Stimulated activated CD8-positive, alpha-beta memory T cell treated with anti-CD3 and anti-CD28 coated beads, Interleukin-7, amount 100 ng/mL, for 1 hour (primary cell): ENCODE data around the gene GLIS1.

Experiments used
- DNase-seq, 2 donors: peaks; one replicate each; pipeline ENCODE4 v3.0.0-alpha.2; 2020; ENCODE audit warnings: low read depth in 2 of 2

The GLIS1 gene

GRCh38 chr1:53582211-53583020, 156.5 kb downstream of the GLIS1 start:
- DNase-seq: peak in 1 of 2 donors; percentile 9

DNA sequence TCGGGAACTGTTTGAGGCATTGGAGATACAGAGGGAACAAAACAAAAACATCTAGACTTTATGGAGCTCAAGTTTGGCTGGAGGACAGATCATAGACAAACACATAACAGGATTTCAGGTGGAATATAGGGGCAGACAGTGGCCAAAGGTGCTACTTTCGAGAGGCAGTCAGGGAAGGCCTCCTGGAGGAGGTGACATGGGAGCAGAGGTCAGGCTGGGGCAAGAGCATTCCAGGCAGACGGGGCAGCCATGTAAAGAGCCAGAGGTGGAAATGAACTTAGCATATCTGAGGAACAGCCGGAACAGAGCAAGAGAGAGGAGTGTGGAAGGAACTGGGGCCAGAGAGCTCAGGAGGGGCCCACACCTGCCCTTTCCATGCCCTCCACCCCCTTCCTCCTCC, 157.5 kb downstream of the GLIS1 start:
- DNase-seq: no peak

DNA sequence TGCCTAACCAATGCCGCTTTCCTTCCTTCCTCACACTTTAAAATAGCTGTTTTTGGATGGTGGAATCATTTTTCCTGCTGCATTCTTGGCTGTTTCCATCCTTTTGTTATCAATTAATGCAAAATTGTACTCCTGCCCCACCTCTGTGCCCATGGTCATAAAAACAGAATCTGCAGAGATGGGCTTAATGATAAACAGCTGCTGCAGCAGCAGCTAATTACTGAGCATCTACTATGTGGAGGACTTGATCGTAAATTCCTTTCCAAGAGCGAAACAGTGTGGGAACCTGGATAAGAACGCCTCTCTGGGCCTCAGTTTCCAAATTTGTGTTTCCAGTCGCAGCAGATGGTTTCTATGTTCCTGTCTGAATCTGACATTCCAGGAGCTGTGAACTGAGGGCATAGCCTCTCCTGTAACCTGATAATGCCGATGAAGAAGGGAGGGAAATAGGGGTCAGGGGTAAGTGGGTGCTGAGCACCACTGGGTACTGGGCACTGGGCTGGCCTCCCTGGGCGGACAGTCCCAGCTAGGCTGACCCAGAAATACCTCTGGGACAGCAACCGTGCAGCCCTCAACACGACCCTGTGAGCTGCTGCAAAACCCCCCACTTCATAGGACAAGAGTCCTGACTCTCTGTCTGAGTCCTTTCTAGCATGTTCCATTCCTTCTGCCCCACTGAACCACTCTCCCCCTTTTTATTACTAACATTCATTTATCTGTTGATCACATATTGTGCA, 158.1 kb downstream of the GLIS1 start:
- no peak for DNase-seq

DNA sequence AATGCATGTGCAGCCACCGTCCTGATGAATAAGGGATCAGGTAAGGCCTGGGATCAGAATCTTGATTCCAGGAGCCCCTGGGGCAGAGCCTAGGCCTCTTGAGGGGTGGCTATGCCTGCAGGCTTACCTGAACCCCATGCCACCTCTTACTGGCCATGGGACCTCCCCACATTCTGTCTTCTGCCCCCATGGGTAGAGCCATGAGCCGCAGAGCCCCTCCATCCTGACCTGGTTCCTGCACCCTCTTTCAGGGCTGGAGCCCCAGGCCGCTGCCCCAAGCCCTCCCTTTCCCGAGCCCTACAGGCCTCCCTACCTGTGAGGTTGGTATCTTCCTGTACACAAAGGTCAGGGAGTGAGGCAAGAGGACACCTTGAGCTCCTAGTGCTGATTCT, 159.0 kb downstream of the GLIS1 start:
- DNase-seq: no peak

DNA sequence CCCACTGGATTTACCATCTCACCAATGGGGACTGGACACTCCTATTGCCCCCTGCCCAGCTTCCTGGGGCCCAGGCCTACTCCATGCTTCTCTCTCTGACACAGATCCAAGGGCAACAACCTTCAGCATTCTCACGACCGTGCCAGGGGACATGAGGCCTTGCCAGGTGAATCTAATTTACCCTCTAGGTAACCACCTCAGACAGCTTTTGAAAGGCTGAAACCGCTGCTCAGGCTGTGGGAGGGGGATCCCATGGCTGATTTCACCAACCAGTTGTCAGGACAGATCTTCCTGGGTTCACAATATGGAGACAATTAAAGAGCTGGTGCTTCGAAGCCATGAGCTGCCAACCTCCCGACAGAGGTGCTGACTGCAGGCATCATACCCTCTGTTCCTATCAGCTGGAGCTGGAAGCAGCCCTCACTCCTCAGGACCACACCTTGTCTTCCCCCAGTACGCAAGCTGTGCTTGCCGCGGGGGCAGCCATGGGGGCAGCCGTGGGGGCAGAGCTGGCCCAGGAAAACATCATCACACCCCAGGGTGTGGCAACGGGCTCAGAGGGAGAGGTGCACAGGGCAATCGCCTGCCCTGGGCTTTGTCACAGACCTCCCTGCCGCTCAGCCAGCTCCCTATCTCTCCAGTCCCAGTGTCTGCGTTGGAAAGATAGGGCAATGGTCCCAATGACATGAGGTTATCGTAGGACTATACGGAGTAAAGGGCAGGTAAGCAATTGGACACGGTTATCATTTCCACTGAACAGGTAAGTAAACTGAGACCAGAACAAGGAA, 159.5 kb downstream of the GLIS1 start:
- DNase-seq: no peak

GRCh38 chr1:53578358-53578757, 160.6 kb downstream of the GLIS1 start:
- no peak for DNase-seq

- no peak for DNase-seq
Observed at GRCh38 chr1:53577761-53578100, 161.2 kb downstream of the GLIS1 start.

- no peak for DNase-seq
Observed at GRCh38 chr1:53576866-53577760, 161.9 kb downstream of the GLIS1 start.

- DNase-seq: no peak
Observed at GRCh38 chr1:53576381-53576801, 162.6 kb downstream of the GLIS1 start.

GRCh38 chr1:53575955-53576320, 163.0 kb downstream of the GLIS1 start:
- DNase-seq: no peak

- no peak for DNase-seq
Observed at GRCh38 chr1:53575141-53575954, 163.6 kb downstream of the GLIS1 start.

GRCh38 chr1:53574621-53575020, 164.3 kb downstream of the GLIS1 start:
- DNase-seq: no peak

GRCh38 chr1:53573931-53574330, 165.0 kb downstream of the GLIS1 start:
- no peak for DNase-seq

GRCh38 chr1:53573522-53573921, 165.4 kb downstream of the GLIS1 start:
- DNase-seq: no peak

- no peak for DNase-seq
Observed at GRCh38 chr1:53572815-53573173, 166.2 kb downstream of the GLIS1 start.

DNA sequence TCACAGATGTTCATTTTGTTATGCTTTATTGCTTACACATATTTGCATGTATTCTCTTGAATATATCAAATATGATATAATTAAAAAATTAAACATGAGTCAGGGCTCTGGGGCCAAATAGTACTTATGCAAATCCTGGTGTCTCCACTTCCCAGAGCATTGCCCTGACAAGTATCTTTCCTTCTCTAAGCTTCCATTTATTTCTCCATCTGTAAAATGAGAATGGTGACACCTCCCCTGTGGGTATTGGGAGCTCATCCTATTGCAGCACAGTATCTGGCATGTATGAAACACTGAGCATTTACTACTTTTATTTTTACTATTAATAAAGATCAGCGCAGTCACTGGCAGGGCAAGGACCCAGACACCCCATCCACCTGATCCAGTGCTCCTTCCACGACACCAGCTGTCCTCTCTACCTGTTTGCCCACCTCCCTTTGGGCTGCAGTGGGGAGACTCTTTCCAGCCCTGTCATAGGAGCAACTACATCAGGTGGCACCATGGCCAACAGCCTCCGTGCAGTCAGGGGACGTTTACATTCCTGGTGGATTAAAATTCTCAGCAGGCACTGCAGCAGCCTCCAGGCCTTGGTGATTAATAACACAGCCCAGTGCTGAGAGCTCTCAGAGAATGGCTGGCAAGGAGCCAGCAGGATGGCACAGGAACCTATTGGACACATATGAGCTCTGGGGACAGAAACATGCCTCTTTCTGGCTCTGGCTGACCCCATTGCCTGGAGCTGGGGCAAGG, 166.7 kb downstream of the GLIS1 start:
- no peak for DNase-seq

DNA sequence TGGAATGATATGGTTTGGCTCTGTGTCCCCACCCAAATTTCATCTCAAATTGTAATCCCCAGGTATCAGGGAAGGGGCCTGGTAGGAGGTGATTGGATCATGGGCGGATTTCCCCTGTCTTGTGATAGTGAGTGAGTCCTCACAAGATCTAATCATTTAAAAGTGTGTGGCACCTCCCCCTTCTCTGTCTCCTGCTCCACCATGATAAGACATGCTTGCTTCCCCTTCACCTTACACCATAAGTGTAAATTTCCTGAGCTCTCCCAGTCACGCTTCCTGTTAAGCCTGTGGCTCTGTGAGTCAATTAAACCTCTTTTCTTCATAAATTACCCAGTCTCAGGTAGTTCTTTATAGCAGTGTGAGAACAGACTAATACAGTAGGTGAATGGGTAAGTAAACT, 170.4 kb downstream of the GLIS1 start:
- DNase-seq: no peak

GRCh38 chr1:53567851-53568250, 171.1 kb downstream of the GLIS1 start:
- DNase-seq: no peak

DNA sequence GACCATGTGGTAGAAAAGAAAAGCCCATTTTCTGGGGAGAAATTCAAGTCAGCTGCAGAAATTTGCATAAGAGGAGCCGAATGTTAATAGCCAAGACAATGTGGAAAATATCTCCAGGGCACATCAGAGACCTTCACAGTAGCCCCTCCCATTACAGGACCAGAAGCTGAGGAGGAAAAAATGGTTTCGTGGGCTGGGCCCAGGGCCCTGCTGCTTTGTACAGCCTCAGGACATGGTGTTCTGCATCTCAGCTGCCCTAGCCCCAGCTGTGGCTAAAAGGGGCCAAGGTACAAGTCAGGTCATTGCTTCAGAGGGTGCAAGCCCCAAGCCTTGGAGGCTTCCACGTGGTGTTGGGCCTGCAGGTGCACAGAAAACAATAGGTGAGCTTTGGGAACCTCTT, 171.5 kb downstream of the GLIS1 start:
- DNase-seq: no peak

DNA sequence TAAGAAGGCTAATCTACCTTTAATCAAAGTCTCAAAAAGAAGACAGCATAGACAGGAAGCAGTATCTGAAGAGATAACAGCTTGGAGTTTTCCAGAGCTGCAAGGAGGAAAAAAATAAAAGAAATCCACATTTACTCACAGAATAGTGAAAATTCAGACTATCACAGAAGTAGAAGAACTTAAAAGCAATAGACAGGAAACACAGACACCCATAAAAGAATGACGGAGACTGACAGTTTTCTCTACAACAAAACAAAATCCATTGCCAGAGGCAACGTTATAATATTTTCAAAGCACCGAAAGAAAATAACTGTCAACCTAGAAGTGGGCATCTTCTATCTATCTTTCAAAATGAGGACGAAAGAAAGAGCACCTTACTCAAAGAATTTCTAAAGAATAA, 175.4 kb downstream of the GLIS1 start:
- no peak for DNase-seq
